ENCODE measurements around the gene CCDC28B.
"Not testable (repeated sequence)": the region's sequence is repeated elsewhere in the genome, so short reads cannot be mapped to it uniquely, and the experiment has no call there.

CCDC28B gene
- 6.1 to 6.2 reads per million in 2 donors for total RNA-seq

GRCh38 chr1:32200226-32201010 is at the start of gene CCDC28B:
CCDC28B (plus strand) TSS chr1:32200595; CDS start chr1:32201936, 1,341 bp downstream.
- DNase-seq, result peak; percentile 30

- no peak for DNase-seq
Measured at GRCh38 chr1:32150847-32151246, 49.5 kb upstream of the CCDC28B start.

GRCh38 chr1:32151319-32151787 is 49.0 kb upstream of the CCDC28B start:
- no peak for DNase-seq

GRCh38 chr1:32159189-32159588 is 41.2 kb upstream of the CCDC28B start:
- no peak for DNase-seq

- DNase-seq, result no peak
Measured at GRCh38 chr1:32163405-32163804, 37.0 kb upstream of the CCDC28B start.

- DNase-seq, result not testable (repeated sequence)
Measured at GRCh38 chr1:32165633-32166032, 34.8 kb upstream of the CCDC28B start.

GRCh38 chr1:32170991-32171390 is 29.4 kb upstream of the CCDC28B start:
- no peak for DNase-seq

GRCh38 chr1:32172621-32173245 is 27.7 kb upstream of the CCDC28B start:
- no peak for DNase-seq

GRCh38 chr1:32178380-32179192 is 21.8 kb upstream of the CCDC28B start:
- no peak for DNase-seq

- DNase-seq, result no peak
Measured at GRCh38 chr1:32179193-32179442, 21.3 kb upstream of the CCDC28B start.

- peak; percentile 85 for DNase-seq
Measured at GRCh38 chr1:32179443-32180185, 20.8 kb upstream of the CCDC28B start, which contains the start of gene TXLNA. TXLNA (plus strand) TSS chr1:32179675; CDS start chr1:32180346, 671 bp downstream.

- DNase-seq, result peak; percentile 19
Measured at GRCh38 chr1:32180186-32181060, 20.0 kb upstream of the CCDC28B start.

GRCh38 chr1:32181065-32181464 is 19.3 kb upstream of the CCDC28B start:
- DNase-seq, result no peak

GRCh38 chr1:32181563-32181962 is 18.8 kb upstream of the CCDC28B start:
- no peak for DNase-seq

- DNase-seq, result no peak
Measured at GRCh38 chr1:32182060-32182459, 18.3 kb upstream of the CCDC28B start.

GRCh38 chr1:32184650-32185049 is 15.7 kb upstream of the CCDC28B start:
- DNase-seq, result no peak

- no peak for DNase-seq
Measured at GRCh38 chr1:32186077-32186476, 14.3 kb upstream of the CCDC28B start.

- DNase-seq, result no peak
Measured at GRCh38 chr1:32186491-32186890, 13.9 kb upstream of the CCDC28B start.

GRCh38 chr1:32187850-32188249 is 12.5 kb upstream of the CCDC28B start:
- no peak for DNase-seq

- DNase-seq, result no peak
Measured at GRCh38 chr1:32192220-32192948, 8.0 kb upstream of the CCDC28B start.

- no peak for DNase-seq
Measured at GRCh38 chr1:32194984-32195383, 5.4 kb upstream of the CCDC28B start.
